H9 (cell line): Measurements from ENCODE around the gene FOXD2. TPM values are rescaled to one million over a fixed set of nuclear protein-coding genes. Genes with fewer than 3 reads are reported as not detected.
A peak's percentile ranks its signal among the peaks of the same experiment; 100 is the strongest.

Experiments used
- DNase-seq: peaks from one replicate; pipeline ENCODE4 v3.0.0-alpha.2; 2017
- H2AFZ ChIP-seq: one replicate; pipeline ENCODE4 v1.6.1; 2013; ENCODE audit warnings: mild to moderate bottlenecking, low read length, control low read depth, moderate library complexity
- H2AK5ac ChIP-seq: 2 replicates; pipeline ENCODE4 v1.6.1; 2013; ENCODE audit warnings: low read length, control low read depth, mixed read lengths; ENCODE audit not compliant: insufficient read length
- H2BK120ac ChIP-seq: one replicate; pipeline ENCODE4 v1.6.1; 2013; ENCODE audit warnings: low read depth, mild to moderate bottlenecking, low read length, control low read depth, inconsistent platforms; ENCODE audit not compliant: poor library complexity, severe bottlenecking
- H2BK12ac ChIP-seq: 2 replicates; pipeline ENCODE4 v1.6.1; 2013; ENCODE audit warnings: low read length, control low read depth, mixed read lengths, low read depth; ENCODE audit not compliant: insufficient read length
- H2BK15ac ChIP-seq: 2 replicates; pipeline ENCODE4 v1.6.1; 2013; ENCODE audit warnings: low read depth, low read length, control low read depth
- H2BK20ac ChIP-seq: one replicate; pipeline ENCODE4 v1.6.1; 2013; ENCODE audit warnings: low read depth, mild to moderate bottlenecking, low read length, control low read depth, inconsistent platforms; ENCODE audit not compliant: poor library complexity, severe bottlenecking
- H2BK5ac ChIP-seq: 2 replicates; pipeline ENCODE4 v1.6.1; 2013; ENCODE audit warnings: low read length, control low read depth, mixed read lengths; ENCODE audit not compliant: insufficient read length
- H3K14ac ChIP-seq: 2 replicates; pipeline ENCODE4 v1.6.1; 2013; ENCODE audit warnings: low read length, control low read depth; ENCODE audit not compliant: insufficient read depth
- H3K18ac ChIP-seq: 2 replicates; pipeline ENCODE4 v1.6.1; 2013; ENCODE audit warnings: low read depth, mild to moderate bottlenecking, mixed read lengths, low read length, control low read depth; ENCODE audit not compliant: insufficient read length
- H3K23ac ChIP-seq: 2 replicates; pipeline ENCODE4 v1.6.1; 2013; ENCODE audit warnings: low read length, control low read depth, mixed read lengths, low read depth; ENCODE audit not compliant: insufficient read length
- H3K23me2 ChIP-seq: 2 replicates; pipeline ENCODE4 v1.6.1; 2013; ENCODE audit warnings: low read depth, mild to moderate bottlenecking, mixed read lengths, low read length, control low read depth; ENCODE audit not compliant: insufficient read length, poor library complexity, severe bottlenecking
- H3K27ac ChIP-seq: 2 replicates; pipeline ENCODE4 v1.5.1; 2013; ENCODE audit warnings: low read length, control low read depth, mixed read lengths, low read depth; ENCODE audit not compliant: insufficient read length
- H3K27me3 ChIP-seq: 2 replicates; pipeline ENCODE4 v1.6.1; 2013; ENCODE audit warnings: low read length, control low read depth, inconsistent platforms; ENCODE audit not compliant: insufficient read depth
- H3K4ac ChIP-seq: 2 replicates; pipeline ENCODE4 v1.6.1; 2013; ENCODE audit warnings: low read depth, mild to moderate bottlenecking, control low read depth, inconsistent platforms, low read length, moderate library complexity
- H3K4me1 ChIP-seq: 2 replicates; pipeline ENCODE4 v1.6.1; 2013; ENCODE audit warnings: low read length, control low read depth, inconsistent platforms; ENCODE audit not compliant: insufficient read depth
- H3K4me2 ChIP-seq: 2 replicates; pipeline ENCODE4 v1.6.1; 2013; ENCODE audit warnings: low read length, control low read depth, mixed read lengths; ENCODE audit not compliant: insufficient read length, insufficient read depth
- H3K56ac ChIP-seq: 2 replicates; pipeline ENCODE4 v1.6.1; 2013; ENCODE audit warnings: low read depth, mild to moderate bottlenecking, mixed read lengths, low read length, control low read depth; ENCODE audit not compliant: insufficient read length
- H3K79me1 ChIP-seq: 2 replicates; pipeline ENCODE4 v1.6.1; 2013; ENCODE audit warnings: low read depth, mild to moderate bottlenecking, moderate library complexity, low read length, control low read depth, inconsistent platforms; ENCODE audit not compliant: insufficient read depth, poor library complexity, severe bottlenecking
- H3K79me2 ChIP-seq: 2 replicates; pipeline ENCODE4 v1.6.1; 2013; ENCODE audit warnings: low read length, control low read depth, inconsistent platforms; ENCODE audit not compliant: insufficient read depth
- H3K9ac ChIP-seq: 2 replicates; pipeline ENCODE4 v1.6.1; 2013; ENCODE audit warnings: low read length, control low read depth, mixed read lengths; ENCODE audit not compliant: insufficient read length; ENCODE audit errors: extremely low read depth
- H3K9me3 ChIP-seq: one replicate; pipeline ENCODE4 v1.6.1; 2013; ENCODE audit warnings: low read depth, low read length, inconsistent platforms; ENCODE audit not compliant: control insufficient read depth
- H3T11ph ChIP-seq: one replicate; pipeline ENCODE4 v1.6.1; 2013; ENCODE audit warnings: mild to moderate bottlenecking, low read length, control low read depth, inconsistent platforms
- H4K20me1 ChIP-seq: one replicate; pipeline ENCODE4 v1.6.1; 2013; ENCODE audit not compliant: control insufficient read depth, insufficient read length, insufficient read depth
- H4K5ac ChIP-seq: 2 replicates; pipeline ENCODE4 v1.6.1; 2013; ENCODE audit warnings: low read depth, mild to moderate bottlenecking, mixed read lengths, low read length, control low read depth; ENCODE audit not compliant: insufficient read length
- H4K8ac ChIP-seq: replicated peaks from 2 replicates; pipeline ENCODE4 v1.6.1; 2013; ENCODE audit warnings: low read length, control low read depth, mixed read lengths, low read depth; ENCODE audit not compliant: insufficient read length
- H4K91ac ChIP-seq: 2 replicates; pipeline ENCODE4 v1.6.1; 2013; ENCODE audit warnings: low read depth, mild to moderate bottlenecking, moderate library complexity, mixed read lengths, low read length, control low read depth; ENCODE audit not compliant: insufficient read length
- H3K27ac Mint-ChIP-seq, 3 experiments: 2 replicates in 2 of 3; 3 replicates in 1 of 3; pipeline ENCODE4 v1.8.0; 2020 to 2021; ENCODE audit warnings: mixed read lengths in 3 of 3, mild to moderate bottlenecking in 1 of 3, moderate library complexity in 1 of 3
- H3K27me3 Mint-ChIP-seq: 2 replicates; pipeline ENCODE4 v1.8.0; 2021; ENCODE audit warnings: low read depth, mild to moderate bottlenecking, moderate library complexity, mixed read lengths
- H3K36me3 Mint-ChIP-seq, 3 experiments: 2 replicates in 2 of 3; 3 replicates in 1 of 3; pipeline ENCODE4 v1.8.0; 2020 to 2021; ENCODE audit warnings: low read depth in 3 of 3, mixed read lengths in 3 of 3; ENCODE audit not compliant: insufficient read depth in 1 of 3
- H3K4me1 Mint-ChIP-seq, 2 experiments: 2 replicates each; pipeline ENCODE4 v1.8.0; 2020; ENCODE audit warnings: mixed read lengths in 2 of 2
- H3K4me3 Mint-ChIP-seq, 2 experiments: 2 replicates in 1 of 2; 3 replicates in 1 of 2; pipeline ENCODE4 v1.8.0; 2020 to 2021; ENCODE audit warnings: mild to moderate bottlenecking in 2 of 2, mixed read lengths in 2 of 2, moderate library complexity in 1 of 2
- H3K9me3 Mint-ChIP-seq, 2 experiments: 2 replicates in 1 of 2; 3 replicates in 1 of 2; pipeline ENCODE4 v1.8.0; 2020; ENCODE audit warnings: mild to moderate bottlenecking in 2 of 2, mixed read lengths in 2 of 2, moderate library complexity in 1 of 2
- WGBS: extraction: QIAGEN DNeasy Blood & Tissue Kit; methylation state at CpG from one replicate; pipeline ENCODE4 v1.1.7; 2013; ENCODE audit warnings: missing lambda C conversion rate, low lambda C conversion rate, mixed read lengths; ENCODE audit not compliant: insufficient read length; ENCODE audit errors: extremely low coverage; 5-methylcytosine and 5-hydroxymethylcytosine counted together
- total RNA-seq: library from RNA; stranded (reverse); gene quantifications from 2 replicates; pipeline ENCODE4 v1.2.1, GENCODE V29; 2021
- TF ChIP-seq, protein P1 (sequence below): fragments of 200-600 bp; sonication (generic); conservative IDR thresholded peaks from 3 replicates; pipeline ENCODE4 v1.8.0; 2021; ENCODE audit warnings: antibody characterized with exemption, mild to moderate bottlenecking

Gene FOXD2
- total RNA-seq, 1 experiment from 2014 or later = not detected

DNA sequence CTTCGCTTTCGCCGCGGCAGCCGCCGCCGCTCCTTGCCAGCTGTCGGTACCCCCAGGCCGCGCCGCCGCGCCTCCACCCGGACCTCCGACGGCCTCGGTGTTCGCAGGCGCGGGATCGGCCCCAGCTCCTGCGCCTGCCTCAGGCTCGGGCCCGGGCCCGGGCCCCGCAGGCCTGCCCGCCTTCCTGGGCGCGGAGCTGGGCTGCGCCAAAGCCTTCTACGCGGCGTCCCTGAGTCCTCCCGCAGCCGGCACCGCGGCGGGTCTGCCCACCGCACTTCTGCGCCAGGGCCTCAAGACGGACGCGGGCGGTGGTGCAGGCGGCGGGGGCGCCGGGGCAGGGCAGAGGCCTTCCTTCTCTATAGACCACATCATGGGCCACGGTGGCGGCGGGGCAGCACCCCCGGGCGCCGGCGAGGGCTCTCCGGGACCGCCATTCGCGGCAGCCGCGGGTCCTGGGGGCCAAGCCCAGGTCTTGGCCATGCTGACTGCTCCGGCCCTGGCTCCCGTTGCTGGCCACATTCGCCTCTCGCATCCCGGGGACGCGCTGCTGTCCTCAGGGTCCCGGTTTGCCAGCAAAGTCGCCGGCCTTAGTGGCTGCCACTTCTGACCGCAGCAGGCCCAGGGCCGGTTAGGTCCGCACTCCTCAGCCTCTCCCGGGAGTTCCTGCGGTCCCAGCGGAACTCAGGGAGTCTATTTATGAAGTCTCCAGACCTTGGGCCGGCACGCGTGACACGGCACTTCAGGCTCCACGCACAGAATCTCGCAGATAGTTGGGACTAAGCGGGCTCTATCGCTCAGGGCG, 1.4 kb downstream of the FOXD2 start:
- Histone ChIP-seq H2BK12ac (no peak overlapping the region), H2BK20ac (no peak overlapping the region), H3K56ac (no peak overlapping the region), H3K27ac (no peak overlapping the region), H3K23me2 (peaks cover 11% of the 10 kb centered on the region), H4K8ac (no peak overlapping the region), H2AK5ac (no peak overlapping the region), H4K91ac (no peak overlapping the region), H4K20me1 (no peaks in the 10 kb centered on the region), H3K4me1 (no peaks in the 10 kb centered on the region), H3K9me3 (no peaks in the 10 kb centered on the region), H3K79me1 (no peaks in the 10 kb centered on the region), H2AFZ (no peak overlapping the region), H3T11ph (no peak overlapping the region), H3K27me3 (peaks cover 86% of the 10 kb centered on the region), H2BK15ac (no peak overlapping the region), H3K23ac (no peak overlapping the region), H3K14ac (no peak overlapping the region), H2BK120ac (no peak overlapping the region), H3K18ac (no peak overlapping the region), H4K5ac (no peak overlapping the region), H3K79me2 (no peaks in the 10 kb centered on the region), H3K4me2 (no peak overlapping the region), H3K9ac (no peak overlapping the region), H3K4ac (no peak overlapping the region), H2BK5ac (no peak overlapping the region)
- Mint-ChIP-seq H3K27me3 (peaks cover 38% of the 10 kb centered on the region), H3K27ac (no peak overlapping the region), H3K36me3 (no peaks in the 10 kb centered on the region), H3K9me3 (peaks cover 0 to 4% of the 10 kb centered on the region in 2 experiments; a peak in 1 of 5 replicates), H3K4me3 (peak overlapping the region in 1 of 2 experiments; percentile 42; a peak in 2 of 5 replicates), H3K4me1 (peaks cover 13 to 23% of the 10 kb centered on the region in 2 experiments)
- TF ChIP-seq, protein P1, sequence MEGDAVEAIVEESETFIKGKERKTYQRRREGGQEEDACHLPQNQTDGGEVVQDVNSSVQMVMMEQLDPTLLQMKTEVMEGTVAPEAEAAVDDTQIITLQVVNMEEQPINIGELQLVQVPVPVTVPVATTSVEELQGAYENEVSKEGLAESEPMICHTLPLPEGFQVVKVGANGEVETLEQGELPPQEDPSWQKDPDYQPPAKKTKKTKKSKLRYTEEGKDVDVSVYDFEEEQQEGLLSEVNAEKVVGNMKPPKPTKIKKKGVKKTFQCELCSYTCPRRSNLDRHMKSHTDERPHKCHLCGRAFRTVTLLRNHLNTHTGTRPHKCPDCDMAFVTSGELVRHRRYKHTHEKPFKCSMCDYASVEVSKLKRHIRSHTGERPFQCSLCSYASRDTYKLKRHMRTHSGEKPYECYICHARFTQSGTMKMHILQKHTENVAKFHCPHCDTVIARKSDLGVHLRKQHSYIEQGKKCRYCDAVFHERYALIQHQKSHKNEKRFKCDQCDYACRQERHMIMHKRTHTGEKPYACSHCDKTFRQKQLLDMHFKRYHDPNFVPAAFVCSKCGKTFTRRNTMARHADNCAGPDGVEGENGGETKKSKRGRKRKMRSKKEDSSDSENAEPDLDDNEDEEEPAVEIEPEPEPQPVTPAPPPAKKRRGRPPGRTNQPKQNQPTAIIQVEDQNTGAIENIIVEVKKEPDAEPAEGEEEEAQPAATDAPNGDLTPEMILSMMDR = no peak
- no CpG with 5 or more reads among the region's 86 CpGs for WGBS
- DNase-seq = peak; percentile 46
